GM18951 (cell line): ENCODE measurements around the gene CHMP1B.
A peak's percentile ranks its signal among the peaks of the same experiment; 100 is the strongest.

Experiments
- POLR2A ChIP-seq: IDR thresholded peaks from 4 replicates; pipeline ENCODE4 v1.6.1; 2011; ENCODE audit warnings: mild to moderate bottlenecking; ENCODE audit not compliant: insufficient read length, insufficient read depth; ENCODE audit errors: extremely low read depth
- in situ Hi-C: fragments of 300-500 bp; cut with MboI; formaldehyde crosslinking; loops from one replicate; pipeline ENCODE4 v1.12.0; 2022; ENCODE audit warnings: low sequenced_read_pairs, mixed read lengths, inconsistent platforms; ENCODE audit not compliant: unreplicated experiment

CHMP1B gene

GRCh38 chr18:11851146-11851805 is at the start of gene CHMP1B:
Gene CHMP1B, plus strand, starts transcription at chr18:11851413. Its CDS starts 99 bp downstream, at chr18:11851512.
- in situ Hi-C loops: no loop called here
- TF ChIP-seq POLR2A: peak; percentile 98

- no peak for TF ChIP-seq POLR2A
- in situ Hi-C loops: no loop called here
Observed at GRCh38 chr18:11801573-11801972, 49.6 kb upstream of the CHMP1B start.

- in situ Hi-C loops: no loop called here
- TF ChIP-seq POLR2A: no peak
Observed at GRCh38 chr18:11802158-11802557, 49.1 kb upstream of the CHMP1B start.

- in situ Hi-C loops: no loop called here
- TF ChIP-seq POLR2A: no peak
Observed at GRCh38 chr18:11802586-11802985, 48.6 kb upstream of the CHMP1B start.

GRCh38 chr18:11807233-11807632 is 44.0 kb upstream of the CHMP1B start:
- no peak for TF ChIP-seq POLR2A

GRCh38 chr18:11808001-11808855 is 43.0 kb upstream of the CHMP1B start:
- TF ChIP-seq POLR2A: no peak
- in situ Hi-C loops: no loop called here

More at GRCh38 chr18:11807233-11807632, 44.0 kb upstream of the CHMP1B start:
- in situ Hi-C loops: no loop called here

GRCh38 chr18:11809895-11810294 is 41.3 kb upstream of the CHMP1B start:
- in situ Hi-C loops: no loop called here
- TF ChIP-seq POLR2A: no peak

GRCh38 chr18:11810379-11810778 is 40.8 kb upstream of the CHMP1B start:
- no peak for TF ChIP-seq POLR2A
- in situ Hi-C loops: no loop called here

GRCh38 chr18:11811009-11811408 is 40.2 kb upstream of the CHMP1B start:
- TF ChIP-seq POLR2A: no peak
- in situ Hi-C loops: no loop called here

GRCh38 chr18:11817229-11817628 is 34.0 kb upstream of the CHMP1B start:
- in situ Hi-C loops: no loop called here
- no peak for TF ChIP-seq POLR2A

GRCh38 chr18:11818486-11819203 is 32.6 kb upstream of the CHMP1B start:
- in situ Hi-C loops: no loop called here
- no peak for TF ChIP-seq POLR2A

GRCh38 chr18:11819938-11820337 is 31.3 kb upstream of the CHMP1B start:
- TF ChIP-seq POLR2A: no peak
- in situ Hi-C loops: no loop called here

GRCh38 chr18:11820697-11821096 is 30.5 kb upstream of the CHMP1B start:
- TF ChIP-seq POLR2A: no peak
- in situ Hi-C loops: no loop called here
